Activated T-helper 9 cell treated with anti-CD3 and anti-CD28 coated beads, Interleukin-2, amount 50 U/mL, for 16 hours (primary cell): ENCODE results near the gene PTPN14.

Source experiments
- DNase-seq: peaks from one replicate; pipeline ENCODE4 v3.0.0-alpha.2; 2020; ENCODE audit warnings: low read depth

The PTPN14 gene

DNA sequence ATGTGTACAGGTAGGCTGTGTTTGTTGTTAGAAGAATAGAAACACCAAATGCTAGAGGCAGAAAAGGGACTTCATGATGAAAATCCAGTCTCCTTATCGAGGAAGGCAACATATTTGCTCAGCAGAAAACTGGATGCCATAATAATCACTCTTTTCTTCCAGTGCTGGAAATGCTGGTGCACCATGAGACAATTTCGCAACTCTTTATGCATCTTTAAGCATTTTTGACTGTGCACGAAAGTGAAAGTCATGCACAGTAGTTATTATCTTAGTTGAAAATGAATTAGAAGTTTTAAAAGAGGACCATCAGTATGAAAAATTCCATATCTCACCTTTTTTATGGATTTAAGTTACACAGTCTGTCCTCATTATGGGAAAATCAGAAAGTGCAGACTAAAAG, 241.4 kb downstream of the PTPN14 start:
- no peak for DNase-seq

DNA sequence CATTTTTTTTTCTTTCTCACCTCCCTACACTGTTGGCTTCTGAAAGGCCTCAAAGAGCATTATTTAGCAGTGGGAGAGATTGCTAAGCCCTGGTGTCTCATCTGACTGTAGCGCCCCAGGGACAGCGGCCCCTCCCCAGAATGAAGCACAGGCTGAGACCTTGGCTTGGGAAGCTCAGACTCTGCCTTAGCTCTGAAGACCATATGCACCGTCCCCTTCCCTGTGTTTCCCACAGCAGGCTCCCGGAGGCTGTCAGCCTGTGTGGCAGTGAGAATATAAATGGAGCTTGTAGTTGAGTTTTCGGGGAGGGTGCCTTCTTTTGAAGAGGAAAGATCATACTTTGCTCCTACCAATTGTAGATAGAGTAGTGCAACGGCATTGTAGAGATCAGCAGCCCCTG, 245.1 kb downstream of the PTPN14 start:
- DNase-seq, result no peak

GRCh38 chr1:214305164-214305751, 246.1 kb downstream of the PTPN14 start:
- DNase-seq, result no peak

DNA sequence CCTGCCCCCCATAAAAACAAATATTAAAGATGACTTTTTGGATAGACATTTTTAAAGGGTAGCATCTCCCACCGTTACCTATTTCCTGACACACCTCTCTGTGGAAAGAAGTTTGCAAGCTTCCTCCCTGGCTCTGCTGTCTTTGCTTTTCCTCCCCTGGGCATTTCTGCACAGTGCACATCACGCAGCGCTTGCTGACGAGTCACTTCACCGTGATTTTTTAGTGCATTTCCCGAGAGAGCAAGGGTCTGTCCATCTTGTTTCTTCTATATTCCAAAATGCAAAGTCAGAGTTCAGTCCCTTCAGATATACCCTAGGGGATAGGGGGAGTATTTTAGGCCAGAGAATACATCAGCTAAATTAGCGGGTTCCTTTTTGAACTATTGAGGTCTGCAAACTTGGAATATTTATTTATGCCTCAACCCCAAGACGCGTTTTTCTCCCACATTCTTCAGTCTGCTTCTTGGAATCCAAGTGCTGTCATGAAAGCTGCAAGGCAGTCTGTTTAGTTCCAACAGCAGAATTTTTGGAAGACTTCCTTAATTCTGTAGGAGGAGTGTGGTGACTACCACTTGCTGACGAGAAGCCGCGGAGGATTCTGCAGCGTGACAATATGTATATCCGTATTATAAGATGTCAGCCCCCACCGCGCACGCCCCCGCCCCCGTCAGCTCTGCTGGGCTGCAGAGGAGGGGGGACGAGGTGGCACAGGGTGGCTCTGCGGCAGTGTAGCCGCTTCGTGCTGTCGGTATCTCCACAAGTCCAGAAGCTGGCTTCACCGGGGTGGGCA, 248.1 kb downstream of the PTPN14 start:
- DNase-seq, result no peak

- DNase-seq, result no peak
Observed at GRCh38 chr1:214301526-214301925, 249.9 kb downstream of the PTPN14 start.

- DNase-seq, result no peak
Observed at GRCh38 chr1:214300149-214300780, 251.1 kb downstream of the PTPN14 start.
